Measurements from ENCODE around the gene MIDN. TPM values are rescaled to one million over a fixed set of nuclear protein-coding genes. Genes with fewer than 3 reads are reported as not detected.

MIDN gene
- total RNA-seq, 1 donor from 2014 or later = 325 TPM

GRCh38 chr19:1221904-1222255, 26.5 kb upstream of the MIDN start:
- Mint-ChIP-seq H3K4me3 (ENCODE audit: unreplicated experiment) (peak overlapping the region; percentile 52), H3K36me3 (ENCODE audit: unreplicated experiment) (no peaks in the 10 kb centered on the region), H3K9me3 (ENCODE audit: unreplicated experiment) (peaks cover 7% of the 10 kb centered on the region), H3K27ac (ENCODE audit: unreplicated experiment) (peak overlapping the region; percentile 80), H3K27me3 (ENCODE audit: unreplicated experiment) (peaks cover 7% of the 10 kb centered on the region), H3K4me1 (ENCODE audit: low read depth, unreplicated experiment) (peaks cover 10% of the 10 kb centered on the region)
- no peak for DNase-seq
- TF ChIP-seq CTCF (IDR thresholded peaks at IDR 0.05; ENCODE audit: partially characterized antibody, unreplicated experiment) = no peak

- H3K9me3 Mint-ChIP-seq (ENCODE audit: unreplicated experiment) = peaks cover 4% of the 10 kb centered on the region
- peaks cover 7% of the 10 kb centered on the region for H3K4me1 Mint-ChIP-seq (ENCODE audit: low read depth, unreplicated experiment)
- TF ChIP-seq CTCF (IDR thresholded peaks at IDR 0.05; ENCODE audit: partially characterized antibody, unreplicated experiment) = peak; percentile 31
- H3K4me3 Mint-ChIP-seq (ENCODE audit: unreplicated experiment) = peak overlapping the region; percentile 59
- peak overlapping the region; percentile 80 for H3K27ac Mint-ChIP-seq (ENCODE audit: unreplicated experiment)
- H3K36me3 Mint-ChIP-seq (ENCODE audit: unreplicated experiment) = no peaks in the 10 kb centered on the region
- H3K27me3 Mint-ChIP-seq (ENCODE audit: unreplicated experiment) = peaks cover 7% of the 10 kb centered on the region
- peak; percentile 40 for DNase-seq
Observed at GRCh38 chr19:1222394-1222793, 26.0 kb upstream of the MIDN start.

- DNase-seq = peak; percentile 81
- peak overlapping the region; percentile 78 for H3K27ac Mint-ChIP-seq (ENCODE audit: unreplicated experiment)
- H3K4me3 Mint-ChIP-seq (ENCODE audit: unreplicated experiment) = peak overlapping the region; percentile 59
- peaks cover 3% of the 10 kb centered on the region for H3K27me3 Mint-ChIP-seq (ENCODE audit: unreplicated experiment)
- peak; percentile 25 for TF ChIP-seq CTCF (IDR thresholded peaks at IDR 0.05; ENCODE audit: partially characterized antibody, unreplicated experiment)
- H3K36me3 Mint-ChIP-seq (ENCODE audit: unreplicated experiment) = no peaks in the 10 kb centered on the region
- peaks cover 6% of the 10 kb centered on the region for H3K9me3 Mint-ChIP-seq (ENCODE audit: unreplicated experiment)
- H3K4me1 Mint-ChIP-seq (ENCODE audit: low read depth, unreplicated experiment) = peaks cover 3% of the 10 kb centered on the region
Observed at GRCh38 chr19:1223018-1223855, 25.1 kb upstream of the MIDN start.

GRCh38 chr19:1224047-1224825, 24.1 kb upstream of the MIDN start:
- TF ChIP-seq CTCF (IDR thresholded peaks at IDR 0.05; ENCODE audit: partially characterized antibody, unreplicated experiment) = no peak
- Mint-ChIP-seq H3K9me3 (ENCODE audit: unreplicated experiment) (peaks cover 7% of the 10 kb centered on the region), H3K4me1 (ENCODE audit: low read depth, unreplicated experiment) (peaks cover 3% of the 10 kb centered on the region), H3K27me3 (ENCODE audit: unreplicated experiment) (peaks cover 3% of the 10 kb centered on the region), H3K36me3 (ENCODE audit: unreplicated experiment) (no peaks in the 10 kb centered on the region), H3K4me3 (ENCODE audit: unreplicated experiment) (no peak overlapping the region), H3K27ac (ENCODE audit: unreplicated experiment) (no peak overlapping the region)
- DNase-seq = no peak

- Mint-ChIP-seq H3K27me3 (ENCODE audit: unreplicated experiment) (peaks cover 3% of the 10 kb centered on the region), H3K4me3 (ENCODE audit: unreplicated experiment) (no peak overlapping the region), H3K4me1 (ENCODE audit: low read depth, unreplicated experiment) (peaks cover 3% of the 10 kb centered on the region), H3K36me3 (ENCODE audit: unreplicated experiment) (no peaks in the 10 kb centered on the region), H3K27ac (ENCODE audit: unreplicated experiment) (no peak overlapping the region), H3K9me3 (ENCODE audit: unreplicated experiment) (peaks cover 7% of the 10 kb centered on the region)
- TF ChIP-seq CTCF (IDR thresholded peaks at IDR 0.05; ENCODE audit: partially characterized antibody, unreplicated experiment) = no peak
- no peak for DNase-seq
Observed at GRCh38 chr19:1224847-1225246, 23.5 kb upstream of the MIDN start.
